Activated B cell treated with CpG ODN at 0.5 μM for 24 hours (primary cell): ENCODE measurements around the gene DDI2. TPM values are rescaled to one million over a fixed set of nuclear protein-coding genes. Genes with fewer than 3 reads are reported as not detected.

ENCODE experiments used
- ATAC-seq: fragments of 200-7000 bp; cut with Tn5 transposase; one replicate; pipeline ENCODE4 v1.10.0; 2021; ENCODE audit warnings: low read depth, mild to moderate bottlenecking, moderate library complexity
- CTCF ChIA-PET: fragments of 350-600 bp; sonication (Branson Sonifier 250); formaldehyde crosslinking; loops from one replicate; lab custom pipeline; 2021; ENCODE audit warnings: antibody characterized with exemption; lab: Charles Lee
- POLR2A ChIA-PET: fragments of 350-600 bp; sonication (Branson Sonifier 250); formaldehyde crosslinking; loops from one replicate; lab custom pipeline; 2021; ENCODE audit warnings: antibody characterized with exemption; lab: Charles Lee
- DNase-seq: peaks from one replicate; pipeline ENCODE4 v3.0.0; 2022
- H3K27ac Mint-ChIP-seq: one replicate; pipeline ENCODE4 v1.8.0; 2020; ENCODE audit warnings: mixed read lengths
- H3K27me3 Mint-ChIP-seq: one replicate; pipeline ENCODE4 v1.8.0; 2021; ENCODE audit warnings: mixed read lengths
- H3K36me3 Mint-ChIP-seq: one replicate; pipeline ENCODE4 v1.8.0; 2021; ENCODE audit warnings: low read depth, mixed read lengths
- H3K4me1 Mint-ChIP-seq: one replicate; pipeline ENCODE4 v1.8.0; 2021; ENCODE audit warnings: mixed read lengths
- H3K4me3 Mint-ChIP-seq: one replicate; pipeline ENCODE4 v1.8.0; 2020; ENCODE audit warnings: mild to moderate bottlenecking, mixed read lengths
- H3K9me3 Mint-ChIP-seq: one replicate; pipeline ENCODE4 v1.8.0; 2020; ENCODE audit warnings: mixed read lengths
- intact Hi-C: fragments of 100-400 bp; cut with micrococcal nuclease; formaldehyde crosslinking; loops from one replicate; pipeline ENCODE4 v1.15.1; 2024
- total RNA-seq: library from RNA; stranded (reverse); gene quantifications from 2 replicates; pipeline ENCODE4 v1.2.3, GENCODE V29; 2022
- TF ChIP-seq, protein P1 (sequence below): fragments of 200-600 bp; IDR thresholded peaks from one replicate; pipeline ENCODE4 v1.8.0; 2022; ENCODE audit warnings: antibody characterized with exemption, mild to moderate bottlenecking

Gene DDI2
- total RNA-seq, 1 donor from 2014 or later: 59.1 TPM

DNA sequence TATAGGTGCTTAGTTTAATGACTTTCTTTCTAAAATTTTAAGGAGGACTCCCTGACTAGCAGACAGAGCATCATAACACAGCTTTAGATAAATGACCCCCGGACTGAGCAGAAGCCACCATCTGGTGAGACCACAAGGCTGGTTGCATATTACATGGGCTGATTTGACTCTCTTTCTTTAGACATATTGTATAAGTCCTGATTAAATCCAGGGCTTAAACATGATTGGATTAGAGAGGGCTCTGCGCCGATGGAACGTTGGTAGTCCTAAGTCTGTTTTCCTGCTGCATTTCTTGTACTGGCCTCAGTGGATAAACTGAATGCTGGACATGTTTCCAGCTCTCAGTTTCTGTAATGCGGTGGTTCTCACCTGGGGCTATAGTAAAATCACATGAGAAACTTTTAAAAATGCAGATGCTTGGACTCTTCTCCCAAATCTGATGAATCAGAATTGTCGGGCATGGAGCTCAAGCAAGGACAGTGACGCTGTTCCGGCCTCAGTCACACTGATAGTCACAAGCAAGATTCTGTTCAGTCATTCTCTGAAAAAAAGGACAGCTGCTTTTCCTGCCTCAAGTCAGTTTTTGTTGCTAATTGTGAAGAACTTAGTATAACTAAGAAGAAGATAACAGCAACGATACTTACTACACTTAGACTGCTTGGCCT, 16.6 kb downstream of the DDI2 start:
- TF ChIP-seq, protein P1, sequence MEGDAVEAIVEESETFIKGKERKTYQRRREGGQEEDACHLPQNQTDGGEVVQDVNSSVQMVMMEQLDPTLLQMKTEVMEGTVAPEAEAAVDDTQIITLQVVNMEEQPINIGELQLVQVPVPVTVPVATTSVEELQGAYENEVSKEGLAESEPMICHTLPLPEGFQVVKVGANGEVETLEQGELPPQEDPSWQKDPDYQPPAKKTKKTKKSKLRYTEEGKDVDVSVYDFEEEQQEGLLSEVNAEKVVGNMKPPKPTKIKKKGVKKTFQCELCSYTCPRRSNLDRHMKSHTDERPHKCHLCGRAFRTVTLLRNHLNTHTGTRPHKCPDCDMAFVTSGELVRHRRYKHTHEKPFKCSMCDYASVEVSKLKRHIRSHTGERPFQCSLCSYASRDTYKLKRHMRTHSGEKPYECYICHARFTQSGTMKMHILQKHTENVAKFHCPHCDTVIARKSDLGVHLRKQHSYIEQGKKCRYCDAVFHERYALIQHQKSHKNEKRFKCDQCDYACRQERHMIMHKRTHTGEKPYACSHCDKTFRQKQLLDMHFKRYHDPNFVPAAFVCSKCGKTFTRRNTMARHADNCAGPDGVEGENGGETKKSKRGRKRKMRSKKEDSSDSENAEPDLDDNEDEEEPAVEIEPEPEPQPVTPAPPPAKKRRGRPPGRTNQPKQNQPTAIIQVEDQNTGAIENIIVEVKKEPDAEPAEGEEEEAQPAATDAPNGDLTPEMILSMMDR: no peak
- H3K4me3 Mint-ChIP-seq: no peak overlapping the region
- CTCF ChIA-PET: interaction anchor here (1.1 kb wide), 1 partner anchor 408 kb away, joined by 3 read pairs; no protein-coding TSS in a partner anchor
- intact Hi-C loops: loop anchor here (10.0 kb wide), 1 partner anchor 111 kb away; the partner anchor contains the start of gene TMEM82
- peaks cover 90% of the 10 kb centered on the region for H3K36me3 Mint-ChIP-seq
- POLR2A ChIA-PET: interaction anchor here (0.6 kb wide), 1 partner anchor 137 kb away, joined by 6 read pairs; no protein-coding TSS in a partner anchor
- no peaks in the 10 kb centered on the region for H3K27me3 Mint-ChIP-seq
- no peak for DNase-seq
- H3K9me3 Mint-ChIP-seq: no peaks in the 10 kb centered on the region
- no peak overlapping the region for H3K27ac Mint-ChIP-seq
- ATAC-seq: no peak
- no peaks in the 10 kb centered on the region for H3K4me1 Mint-ChIP-seq

- DNase-seq (no peak), ATAC-seq (no peak)
- H3K36me3 Mint-ChIP-seq: peaks cover 88% of the 10 kb centered on the region
- no peaks in the 10 kb centered on the region for H3K9me3 Mint-ChIP-seq
- CTCF ChIA-PET: interaction anchor here (0.6 to 1.1 kb wide), 2 partner anchors 14 to 189 kb away, joined by 3 read pairs; no protein-coding TSS in a partner anchor
- intact Hi-C loops: loop anchor here (10.0 kb wide), 1 partner anchor 108 kb away; the partner anchor contains the start of gene TMEM82
- TF ChIP-seq, protein P1: no peak
- H3K4me1 Mint-ChIP-seq: no peaks in the 10 kb centered on the region
- H3K27ac Mint-ChIP-seq: no peak overlapping the region
- POLR2A ChIA-PET: interaction anchor here (0.6 kb wide), 1 partner anchor 58 kb away, joined by 4 read pairs; no protein-coding TSS in a partner anchor
- H3K4me3 Mint-ChIP-seq: no peak overlapping the region
- no peaks in the 10 kb centered on the region for H3K27me3 Mint-ChIP-seq
These were observed 19.2 kb downstream of the DDI2 start for GRCh38 chr1:15636436-15636835.

- ChIA-PET POLR2A (no interaction called here), CTCF (no interaction called here)
- no peaks in the 10 kb centered on the region for H3K4me1 Mint-ChIP-seq
- no peak for ATAC-seq
- peaks cover 88% of the 10 kb centered on the region for H3K36me3 Mint-ChIP-seq
- no peaks in the 10 kb centered on the region for H3K27me3 Mint-ChIP-seq
- no peak for DNase-seq
- H3K4me3 Mint-ChIP-seq: no peak overlapping the region
- no peaks in the 10 kb centered on the region for H3K9me3 Mint-ChIP-seq
- intact Hi-C loops: loop anchor here (10.0 kb wide), 1 partner anchor 107 kb away; the partner anchor contains the start of gene TMEM82
- TF ChIP-seq, protein P1: no peak
- no peak overlapping the region for H3K27ac Mint-ChIP-seq
These were observed 20.6 kb downstream of the DDI2 start for GRCh38 chr1:15637826-15638225.

DNA sequence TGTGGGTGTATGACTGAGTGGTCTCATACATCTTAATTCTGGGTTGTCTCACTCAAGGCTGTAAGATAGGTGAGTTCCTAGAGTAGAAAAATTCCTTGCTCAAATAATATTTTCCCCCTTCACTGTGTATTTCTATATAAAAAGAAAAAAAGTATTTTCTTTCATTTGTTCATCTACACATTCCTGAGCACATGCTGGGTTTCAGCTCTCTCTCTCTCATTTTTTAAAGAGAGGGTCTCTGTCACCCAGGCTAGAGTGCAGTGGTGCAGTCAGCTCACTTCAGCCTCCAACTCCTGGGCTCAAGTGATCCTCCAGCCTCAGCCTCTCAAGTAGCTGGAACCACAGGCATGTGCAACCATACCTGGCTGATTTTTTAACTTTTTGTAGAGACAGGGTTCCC, 22.0 kb downstream of the DDI2 start:
- ATAC-seq (no peak), DNase-seq (no peak)
- ChIA-PET POLR2A (no interaction called here), CTCF (no interaction called here)
- no peak overlapping the region for H3K4me3 Mint-ChIP-seq
- intact Hi-C loops: loop anchor here (10.0 kb wide), 1 partner anchor 106 kb away; the partner anchor contains the start of gene TMEM82
- H3K27ac Mint-ChIP-seq: no peak overlapping the region
- no peaks in the 10 kb centered on the region for H3K9me3 Mint-ChIP-seq
- H3K4me1 Mint-ChIP-seq: no peaks in the 10 kb centered on the region
- TF ChIP-seq, protein P1: no peak
- H3K27me3 Mint-ChIP-seq: no peaks in the 10 kb centered on the region
- peaks cover 88% of the 10 kb centered on the region for H3K36me3 Mint-ChIP-seq

- no peaks in the 10 kb centered on the region for H3K27me3 Mint-ChIP-seq
- H3K4me3 Mint-ChIP-seq: no peak overlapping the region
- ChIA-PET POLR2A (no interaction called here), CTCF (no interaction called here)
- DNase-seq: no peak
- intact Hi-C loops: loop anchor here (10.0 kb wide), 1 partner anchor 105 kb away; the partner anchor contains the start of gene TMEM82
- H3K27ac Mint-ChIP-seq: no peak overlapping the region
- ATAC-seq: no peak
- no peaks in the 10 kb centered on the region for H3K4me1 Mint-ChIP-seq
- H3K36me3 Mint-ChIP-seq: peaks cover 86% of the 10 kb centered on the region
- no peaks in the 10 kb centered on the region for H3K9me3 Mint-ChIP-seq
- TF ChIP-seq, protein P1: no peak
These were observed 22.7 kb downstream of the DDI2 start for GRCh38 chr1:15639931-15640330.
